ENCODE results near the gene PLXNA4.
A peak's percentile ranks its signal among the peaks of the same experiment; 100 is the strongest.

The PLXNA4 gene

DNA sequence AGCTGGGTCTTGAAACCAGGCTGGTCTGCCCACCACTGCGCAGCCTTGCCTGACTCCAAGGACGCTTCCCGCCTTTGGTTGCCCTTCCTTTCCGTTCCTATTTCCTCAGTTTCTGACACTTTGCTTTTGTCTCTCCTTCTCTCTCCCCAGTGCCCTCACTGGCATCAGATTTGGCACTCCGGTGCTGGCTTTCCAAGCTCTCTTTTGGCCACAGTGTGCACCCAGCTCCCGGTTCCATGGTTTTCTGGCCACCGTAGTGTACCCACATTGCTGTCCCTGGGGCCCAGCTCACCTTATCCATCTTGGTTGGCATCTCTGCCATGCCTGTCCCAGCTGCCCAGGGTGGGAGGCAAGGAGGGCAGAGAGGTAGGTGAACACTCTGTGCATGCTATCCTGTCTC lies 142.2 kb downstream of the PLXNA4 start:
- no peak for DNase-seq

DNA sequence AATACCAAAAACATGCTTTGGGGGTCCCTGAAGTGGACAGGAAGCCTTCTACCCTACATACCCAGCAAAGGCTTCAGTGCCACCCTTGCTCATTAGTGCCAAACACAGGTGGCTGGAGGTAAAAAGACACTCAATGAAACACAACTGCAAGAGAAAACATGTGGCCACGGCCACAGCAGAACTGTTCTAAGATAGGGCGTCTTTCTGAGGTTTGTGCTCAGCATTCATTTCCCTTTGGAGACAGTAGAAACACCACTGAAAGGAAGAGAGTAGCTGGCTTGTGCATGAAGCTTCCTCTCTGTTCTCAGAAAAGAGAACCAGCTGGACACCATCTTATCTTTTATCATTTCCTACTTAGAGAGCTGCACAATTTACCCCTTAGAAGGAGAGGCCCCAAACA lies 143.0 kb downstream of the PLXNA4 start:
- no peak for DNase-seq

DNA sequence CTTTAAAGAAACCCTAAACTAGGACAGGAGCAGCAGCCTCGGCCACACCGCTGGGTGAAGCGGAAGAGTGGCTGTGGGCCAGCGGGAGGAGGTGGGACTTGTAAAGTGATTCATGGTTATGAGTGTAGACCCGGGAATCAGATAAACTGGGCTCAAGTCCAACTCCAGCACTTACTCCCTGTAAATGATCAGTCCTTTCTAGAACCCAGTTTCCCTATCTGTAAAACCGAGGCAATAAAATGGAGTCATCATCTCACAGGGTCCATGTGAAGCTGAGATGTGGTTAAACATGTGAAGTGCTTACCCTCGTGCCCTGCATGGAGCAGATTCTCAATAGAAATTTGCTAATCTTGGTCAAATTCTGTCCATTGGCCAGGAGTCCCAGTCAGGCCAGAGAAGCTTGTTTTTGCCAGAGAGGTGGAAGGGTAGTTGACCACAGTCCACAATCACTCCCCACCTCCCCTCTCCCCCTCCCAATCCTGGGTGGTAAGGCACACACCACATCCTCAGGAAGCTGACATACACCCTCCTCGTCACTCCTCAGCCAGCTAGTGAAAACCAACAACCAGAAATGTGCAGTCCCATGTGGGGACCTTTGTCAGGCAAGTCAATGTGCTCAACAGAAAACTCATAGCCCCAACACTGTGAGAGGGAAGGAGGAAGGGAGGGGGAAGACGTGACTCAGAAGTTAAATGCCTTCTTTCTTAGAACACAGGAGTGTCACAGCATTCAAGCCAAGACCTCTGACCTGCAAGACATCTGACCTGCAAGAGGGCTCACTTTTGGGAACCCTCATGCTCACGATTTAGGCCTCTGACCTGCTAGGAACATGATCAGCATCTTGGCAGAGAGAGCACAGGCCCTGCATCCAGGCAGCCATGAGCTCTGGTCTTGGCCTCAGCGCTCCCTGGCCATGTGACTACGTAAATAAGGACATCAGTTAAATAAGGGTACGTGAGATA lies 145.1 kb downstream of the PLXNA4 start:
- peak; percentile 53 for DNase-seq

DNA sequence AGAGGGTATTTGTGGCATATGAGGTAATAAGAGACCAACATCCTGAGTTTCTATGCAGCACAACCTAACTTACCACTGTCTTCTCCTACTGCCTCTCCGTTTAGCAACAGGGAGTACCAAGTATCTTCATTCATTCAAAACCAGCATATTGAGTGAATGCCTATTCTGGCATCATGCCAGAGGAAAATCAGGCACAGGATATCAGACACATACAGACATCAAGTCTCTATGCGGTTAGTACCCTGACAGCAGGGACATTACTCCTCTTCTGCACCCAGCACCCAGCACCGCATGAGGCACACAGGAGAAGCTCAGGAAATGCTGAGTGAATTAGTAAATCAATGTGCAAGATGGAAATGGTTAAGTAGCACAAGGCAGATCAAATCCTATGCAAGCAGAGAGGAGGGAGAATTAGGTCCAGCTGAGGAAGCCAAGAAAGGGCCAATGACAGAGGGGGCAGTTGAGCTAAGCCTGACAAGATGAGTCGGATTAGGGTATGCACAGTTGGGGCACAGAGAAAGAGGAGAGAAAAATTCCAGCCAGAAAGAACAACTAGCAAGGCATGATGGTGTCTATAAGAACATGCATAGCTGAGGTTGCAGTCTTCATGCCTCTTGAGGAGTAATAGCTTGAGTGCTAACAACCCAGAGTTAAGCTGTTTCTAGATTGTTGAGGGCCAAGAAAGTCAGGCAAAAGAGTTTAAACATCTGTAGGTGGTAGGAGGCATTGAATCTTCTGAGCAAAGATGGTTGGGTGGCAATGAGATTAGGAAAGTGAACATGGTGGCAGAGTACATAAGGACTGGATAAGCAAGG lies 146.0 kb downstream of the PLXNA4 start:
- no peak for DNase-seq

DNA sequence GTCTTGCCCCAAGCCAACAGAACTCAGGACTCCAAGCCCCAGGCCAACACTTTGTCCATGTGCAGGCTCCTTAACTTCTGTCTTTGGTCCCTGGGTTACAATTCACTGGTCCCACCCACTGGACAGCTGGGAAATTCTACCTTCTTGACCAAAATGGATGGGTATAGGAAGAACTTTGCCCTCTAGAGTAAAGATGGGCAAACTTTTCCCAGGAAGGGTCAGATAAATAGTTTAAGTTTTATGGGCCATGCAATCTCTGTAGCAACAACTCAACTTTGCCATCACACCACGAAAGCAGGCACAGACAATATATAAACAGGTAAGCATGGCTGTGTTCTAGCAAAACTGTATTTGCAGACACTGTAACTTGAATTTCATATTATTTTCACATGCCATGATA lies 147.1 kb downstream of the PLXNA4 start:
- DNase-seq = no peak

DNA sequence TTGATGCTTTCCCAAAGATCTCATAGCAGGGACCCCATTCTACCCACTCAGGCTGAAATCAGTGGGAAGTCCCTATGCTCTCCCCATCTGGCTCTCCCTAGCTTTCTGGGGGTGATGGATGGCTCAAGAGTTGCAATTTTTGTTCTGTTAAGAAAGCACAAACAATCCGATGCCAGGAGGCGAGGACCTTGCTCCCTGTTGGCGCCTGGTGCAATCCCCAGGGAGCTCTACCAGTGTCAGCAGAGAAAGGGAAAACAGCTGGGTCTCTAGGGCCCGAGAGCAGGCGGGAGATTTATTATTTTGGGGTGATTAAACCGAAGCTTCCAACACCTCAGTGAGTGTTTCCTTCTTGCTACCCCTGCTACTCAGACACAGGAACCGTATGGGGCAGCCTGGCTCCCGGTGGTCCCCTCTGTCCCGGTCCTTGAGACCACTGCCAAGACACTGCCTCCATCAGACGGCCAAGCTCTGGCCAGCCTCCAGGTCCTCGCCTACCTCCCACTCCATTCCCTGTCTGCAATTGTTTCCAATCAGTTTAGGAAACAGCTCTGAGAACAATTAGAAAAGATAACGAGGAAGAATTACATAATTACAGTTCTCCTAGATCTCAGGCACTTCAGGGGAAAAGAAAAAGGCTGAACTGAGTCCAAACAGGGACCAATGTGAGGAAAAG lies 147.9 kb downstream of the PLXNA4 start:
- no peak for DNase-seq

DNA sequence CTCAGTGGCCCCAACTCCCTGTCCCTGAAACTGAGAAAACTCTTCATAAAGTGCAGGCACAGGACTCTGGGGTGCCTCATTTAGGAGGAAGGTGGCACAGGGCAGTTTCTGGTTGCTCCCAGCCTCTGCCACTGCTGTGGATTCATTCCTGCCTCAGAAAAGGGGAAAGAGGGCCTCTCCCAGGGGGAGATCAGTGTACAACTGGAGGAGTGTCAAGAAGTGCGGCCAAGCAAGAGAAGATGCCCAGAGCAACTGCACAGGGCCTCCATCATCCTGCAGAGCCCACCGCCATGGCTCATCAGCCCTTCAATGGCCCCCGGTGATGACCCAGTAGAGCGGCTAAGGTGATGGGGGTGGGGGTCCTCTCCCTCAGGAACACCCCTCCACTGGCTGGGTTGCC lies 150.3 kb downstream of the PLXNA4 start:
- DNase-seq = no peak

DNA sequence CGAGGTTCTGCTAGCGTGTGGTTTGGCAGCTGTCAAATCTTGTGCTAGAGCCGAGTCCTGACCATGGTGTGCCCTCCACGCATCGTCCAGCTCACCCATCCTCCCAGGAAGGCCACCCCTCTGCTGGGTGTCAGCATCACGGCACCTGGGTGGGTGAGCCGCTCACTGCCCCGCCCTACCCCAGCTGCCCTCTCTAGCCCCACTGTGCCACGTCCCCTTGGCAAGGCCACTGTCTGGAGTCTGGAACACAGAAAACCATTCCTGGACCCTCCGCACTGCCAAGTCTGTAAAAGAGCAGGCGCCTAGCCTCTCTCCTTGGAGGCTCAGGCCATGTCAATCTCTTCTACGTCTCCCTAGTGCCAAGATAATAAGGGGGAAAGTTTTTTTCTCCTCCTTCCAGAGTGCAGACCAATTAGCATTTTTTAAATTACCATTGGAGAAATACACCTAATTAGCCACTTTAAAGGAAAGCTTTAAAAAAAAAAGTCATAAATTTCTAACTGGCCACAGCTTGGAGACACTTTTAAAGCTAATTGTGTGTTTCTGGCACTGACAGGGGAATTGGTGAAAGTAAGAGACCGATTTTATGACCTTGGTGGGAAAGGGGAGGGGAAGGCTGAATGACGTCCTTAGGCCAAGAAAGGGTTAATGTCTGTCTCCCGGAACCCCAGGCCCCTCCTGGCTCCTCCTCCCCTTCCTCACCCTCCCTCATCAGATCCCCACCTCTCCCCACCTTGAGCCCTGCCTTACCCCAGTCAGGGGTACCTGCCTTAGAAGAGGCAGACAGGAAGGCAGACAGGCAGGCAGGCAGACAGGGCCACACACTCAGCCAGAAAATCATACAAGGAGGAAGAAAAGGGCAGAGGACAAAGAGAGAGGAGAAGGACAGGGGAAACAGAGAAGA lies 151.2 kb downstream of the PLXNA4 start:
- DNase-seq = no peak

DNA sequence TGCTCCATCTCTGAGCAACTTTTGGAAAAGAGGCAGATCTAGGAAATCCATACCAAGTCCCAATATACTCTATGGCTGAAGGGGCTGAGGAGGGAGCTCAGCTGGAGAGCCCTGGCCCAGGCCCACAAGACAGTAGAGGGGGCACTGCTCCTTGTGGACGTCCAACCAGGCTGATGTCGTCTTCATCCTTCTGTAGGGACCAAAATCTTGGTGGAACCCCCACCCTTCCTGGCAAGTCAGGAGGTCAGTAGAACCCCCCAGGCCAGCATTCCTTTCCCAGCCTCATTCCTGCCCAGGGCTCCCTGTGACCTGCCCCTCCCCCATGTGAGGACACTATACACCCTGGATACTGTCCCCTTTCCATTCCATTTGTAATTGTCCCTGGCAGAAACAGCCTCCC lies 152.0 kb downstream of the PLXNA4 start:
- no peak for DNase-seq

DNA sequence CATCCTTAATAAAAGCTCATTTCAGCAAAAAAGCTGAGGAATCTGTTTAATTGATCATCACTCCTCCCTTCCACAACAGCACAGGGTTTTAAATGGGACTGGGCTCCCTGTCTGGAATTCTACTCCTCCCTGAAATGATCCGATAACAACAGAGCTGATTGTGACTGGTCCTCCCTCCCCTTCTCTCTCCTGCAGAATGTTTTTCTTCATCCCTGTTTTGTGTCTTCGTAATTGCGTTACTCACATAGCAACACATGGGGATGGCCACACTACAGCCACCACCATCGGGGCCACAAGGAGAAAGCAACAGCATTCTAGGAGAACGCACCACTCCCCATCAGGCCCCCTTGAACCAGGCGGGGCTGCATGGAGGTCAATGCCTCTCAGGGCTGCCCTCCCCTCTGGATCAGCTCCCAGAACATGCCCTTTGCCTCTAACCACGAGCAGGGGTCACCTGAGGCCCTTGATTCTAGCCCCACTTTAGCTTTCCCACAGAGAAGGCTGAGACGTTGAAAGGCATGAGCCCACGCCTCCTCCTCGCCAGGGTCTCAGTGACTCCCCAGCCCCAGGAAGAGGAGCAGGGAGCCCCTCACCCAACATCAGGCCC lies 152.6 kb downstream of the PLXNA4 start:
- DNase-seq = no peak

DNA sequence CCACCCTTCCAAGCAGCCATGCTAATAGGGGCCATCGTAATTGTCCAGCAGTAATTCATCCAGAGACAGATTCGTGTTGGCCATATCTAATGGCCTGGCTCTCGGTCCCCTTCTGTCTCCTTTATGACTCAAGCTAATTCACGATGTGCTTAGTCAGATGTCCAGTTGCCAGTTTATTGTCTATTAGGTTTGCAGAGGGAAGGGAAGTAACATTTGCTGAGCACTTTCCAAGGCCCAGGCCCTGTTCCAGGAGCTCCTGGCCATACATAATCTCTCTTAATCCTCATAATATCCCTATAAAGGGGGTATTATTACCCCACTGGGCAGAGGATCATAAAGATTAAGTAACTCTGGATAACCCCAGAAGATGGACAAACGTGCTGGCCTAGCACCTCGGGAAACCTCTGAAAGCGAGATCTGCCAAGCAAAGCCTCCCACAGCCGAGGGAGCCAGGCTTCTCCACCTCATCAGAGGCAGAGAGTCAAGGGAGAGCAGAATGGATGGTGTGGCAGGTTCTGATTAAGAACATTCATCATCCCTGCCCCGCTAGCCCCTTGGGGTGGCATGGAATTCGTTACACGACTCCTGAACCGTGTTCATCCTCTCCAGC lies 153.7 kb downstream of the PLXNA4 start:
- DNase-seq = no peak

DNA sequence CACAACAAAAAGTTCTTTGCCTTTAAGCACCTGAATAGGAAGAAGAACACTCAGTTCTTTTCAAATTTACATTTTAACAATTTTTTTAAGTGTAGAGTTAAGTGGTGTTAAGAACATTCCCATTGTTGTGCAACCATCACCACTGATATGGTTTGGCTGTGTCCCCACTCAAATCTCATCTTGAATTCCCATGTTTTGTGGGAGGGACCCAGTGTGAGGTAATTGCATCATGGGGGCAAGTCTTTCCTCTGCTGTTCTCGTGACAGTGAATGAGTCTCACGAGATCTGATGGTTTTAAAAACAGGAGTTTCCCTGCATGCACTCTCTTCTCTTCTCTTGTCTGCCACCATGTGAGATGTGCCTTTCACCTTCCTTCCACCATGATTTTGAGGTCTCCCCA lies 155.7 kb downstream of the PLXNA4 start:
- no peak for DNase-seq

DNA sequence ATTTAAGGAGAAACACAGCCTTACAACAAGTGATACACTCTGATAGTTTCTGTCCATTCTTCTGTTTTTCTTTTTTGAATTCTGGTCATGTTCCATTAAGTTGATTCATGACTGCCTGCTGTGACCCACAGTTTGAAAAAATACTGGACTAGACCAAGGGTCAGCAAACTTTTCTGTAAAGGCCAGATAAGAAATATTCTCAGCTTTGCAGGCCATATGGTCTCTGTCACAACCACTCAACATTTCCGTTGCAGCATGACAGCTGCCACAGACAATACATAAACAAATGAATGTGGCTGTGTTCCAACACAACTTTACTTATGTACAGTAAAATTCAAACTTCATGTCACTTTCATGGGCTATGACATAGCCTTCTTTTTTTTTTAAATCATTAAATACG lies 156.7 kb downstream of the PLXNA4 start:
- no peak for DNase-seq

DNA sequence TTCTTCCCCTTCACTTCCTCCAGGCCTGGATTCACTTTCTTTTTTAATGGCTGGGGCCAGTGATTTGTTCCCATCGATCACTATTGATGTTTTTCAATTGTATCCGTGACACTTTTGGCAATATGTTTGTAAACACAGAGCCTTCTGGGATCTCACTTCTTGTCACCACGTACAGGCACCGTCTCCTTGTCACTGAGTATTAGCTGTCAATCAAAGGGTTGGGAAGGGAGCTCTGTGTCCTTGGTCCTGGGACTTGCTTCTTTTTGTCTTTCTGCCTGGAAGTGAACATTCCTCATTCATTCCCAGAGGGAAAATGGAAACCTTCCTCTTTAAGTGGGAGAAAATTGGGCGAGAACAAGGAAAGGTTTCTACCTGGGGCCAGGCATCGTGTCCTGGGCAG lies 157.4 kb downstream of the PLXNA4 start:
- DNase-seq = no peak

DNA sequence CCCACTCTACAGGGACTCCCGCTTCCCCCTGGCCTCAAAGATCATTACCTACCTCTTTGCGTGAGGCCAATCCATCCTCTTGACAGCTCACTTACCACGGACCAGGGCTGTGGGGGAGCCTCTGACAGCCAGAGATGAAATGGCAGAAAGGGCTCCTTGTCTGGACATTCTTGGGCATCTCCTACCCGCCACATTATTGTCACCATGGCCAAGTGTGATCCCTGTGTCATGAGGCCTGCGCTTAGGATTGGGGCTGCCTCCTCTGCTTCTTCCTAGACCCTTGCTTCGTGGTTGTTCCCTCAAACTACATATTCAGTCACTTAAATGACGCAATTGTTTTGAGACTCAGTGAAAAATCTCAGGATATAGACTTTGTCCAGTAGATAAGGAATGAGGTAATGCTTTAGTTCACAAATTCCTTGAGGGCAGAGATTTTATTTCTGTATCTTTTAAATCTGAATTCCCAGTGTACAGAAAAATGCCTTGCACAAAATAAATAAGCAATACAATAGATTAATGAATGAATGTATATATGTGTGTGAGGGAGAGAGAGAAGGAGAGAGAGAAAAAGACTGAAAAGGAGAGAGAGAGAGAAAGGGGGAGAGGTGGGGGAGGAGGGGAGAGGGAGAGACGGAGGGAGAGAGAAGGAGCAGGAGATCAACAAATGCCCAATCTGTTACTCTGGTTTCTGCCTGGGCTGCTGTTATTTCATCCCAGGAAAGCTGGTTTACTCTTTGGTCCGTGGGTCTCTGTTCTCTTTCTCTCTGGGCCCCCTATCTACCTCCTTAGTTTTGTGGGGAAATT lies 159.0 kb downstream of the PLXNA4 start:
- no peak for DNase-seq

DNA sequence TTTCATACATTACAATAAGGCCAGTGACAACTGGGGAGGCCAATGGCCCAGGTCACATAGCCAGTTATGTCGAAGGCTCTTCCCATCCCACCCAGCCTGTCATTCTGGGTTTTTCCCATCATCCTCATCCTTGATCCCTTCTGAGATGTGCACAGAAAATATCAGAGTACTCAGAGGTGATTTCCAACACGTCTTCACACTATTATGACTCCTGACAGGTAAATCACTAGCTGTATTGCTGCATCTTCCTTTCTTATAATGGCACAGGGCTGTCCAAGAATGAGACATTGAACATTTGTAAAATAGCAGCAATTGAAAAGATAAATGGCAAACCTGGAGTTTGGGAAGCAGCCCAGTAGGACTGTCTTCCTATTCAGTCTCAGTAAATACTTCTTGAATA lies 159.9 kb downstream of the PLXNA4 start:
- DNase-seq = no peak

DNA sequence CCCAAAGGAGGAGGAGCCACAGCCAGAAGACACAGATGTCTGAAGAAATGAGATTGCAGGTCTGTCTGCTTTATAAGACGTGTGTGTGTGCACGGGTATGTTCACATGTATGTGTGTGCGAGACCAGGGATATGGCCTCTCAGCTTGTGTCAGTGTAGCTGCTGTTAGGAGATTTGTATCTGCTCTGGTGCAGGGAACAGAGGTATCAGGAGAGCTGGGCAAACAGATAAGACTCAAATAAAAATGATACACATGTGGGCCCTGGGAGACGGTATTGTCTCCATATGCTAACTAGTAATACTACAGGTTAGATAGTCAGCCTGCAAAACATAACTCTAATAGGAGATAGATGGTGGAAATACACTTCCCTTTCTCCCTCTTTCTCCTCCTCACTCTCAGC lies 161.0 kb downstream of the PLXNA4 start:
- DNase-seq = no peak

DNA sequence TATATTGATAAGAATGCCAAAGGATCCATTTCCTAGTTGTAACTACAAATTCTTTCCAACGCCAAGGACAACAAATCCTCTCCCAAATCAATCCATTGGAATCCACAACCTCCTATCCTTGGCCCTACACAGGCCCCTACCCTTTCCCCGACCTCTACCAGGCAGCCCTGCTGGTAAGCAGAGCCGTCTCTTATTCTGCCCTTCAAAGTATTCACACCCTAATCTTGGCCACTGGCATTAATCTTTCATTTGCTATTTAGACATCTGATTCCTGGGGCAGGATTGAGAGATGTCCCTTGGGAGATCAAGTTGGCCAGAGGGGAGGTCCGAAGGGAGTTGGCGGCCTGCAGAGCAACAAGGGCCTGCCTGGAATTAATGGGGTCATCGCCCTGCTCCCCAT lies 161.4 kb downstream of the PLXNA4 start:
- DNase-seq = no peak

DNA sequence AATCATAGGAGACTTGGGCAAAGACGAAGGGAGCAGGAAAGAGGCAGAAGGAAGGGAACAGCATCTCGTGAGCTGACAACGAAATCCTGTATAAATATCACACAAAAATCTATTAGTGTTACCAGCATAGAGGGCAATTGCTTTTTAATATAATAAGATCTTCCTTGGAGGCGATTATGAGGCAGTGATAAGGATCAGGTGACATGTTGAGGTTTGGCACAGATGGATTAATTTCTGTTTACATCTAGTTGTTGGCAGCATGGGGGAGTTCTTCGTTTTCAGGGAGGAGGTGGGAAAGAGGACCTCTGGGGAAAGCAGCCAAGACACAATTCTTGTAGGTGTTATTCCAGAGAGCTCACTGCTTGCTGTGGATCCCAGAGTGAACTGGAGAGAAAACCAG lies 163.8 kb downstream of the PLXNA4 start:
- DNase-seq = no peak

DNA sequence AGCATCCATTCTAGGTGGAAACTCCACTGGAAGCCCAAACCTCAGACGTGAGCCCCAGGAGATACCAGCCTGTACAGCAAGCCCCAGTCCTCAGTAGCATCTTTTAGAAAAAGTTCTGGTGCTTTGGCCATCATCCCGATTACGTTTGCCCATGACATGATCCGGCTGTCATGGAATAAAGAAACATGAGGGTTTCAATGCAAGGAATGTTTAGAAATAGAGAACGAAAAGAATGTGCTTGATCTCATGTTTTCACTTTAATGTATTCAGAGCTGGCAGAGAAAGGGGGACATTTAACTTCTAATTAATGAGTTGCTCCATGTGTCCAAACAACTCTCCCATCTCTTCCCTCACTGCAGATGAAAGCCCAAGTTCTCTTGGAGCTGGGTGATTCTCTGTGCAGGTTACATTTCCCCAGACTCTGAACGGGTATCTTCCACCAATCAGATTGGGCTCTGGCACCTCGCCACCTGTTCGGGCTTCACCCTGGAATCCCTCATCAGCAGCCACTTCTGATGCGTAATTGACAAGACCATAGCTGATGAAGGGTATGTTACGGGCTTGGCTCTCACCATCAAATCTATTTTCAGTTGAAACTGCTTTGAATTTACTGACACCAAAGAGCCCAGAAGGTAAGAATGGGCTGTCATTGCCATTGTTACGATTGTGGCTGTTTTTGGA lies 165.3 kb downstream of the PLXNA4 start:
- no peak for DNase-seq
